Sciatic nerve (tissue), 2 donors: ENCODE measurements around the gene THUMPD2. TPM values are rescaled to one million over a fixed set of nuclear protein-coding genes. Genes with fewer than 3 reads are reported as not detected.
A peak's percentile ranks its signal among the peaks of the same experiment; 100 is the strongest.
"Not testable (repeated sequence)": the region's sequence is repeated elsewhere in the genome, so short reads cannot be mapped to it uniquely, and the experiment has no call there.

Experiments
- ATAC-seq: fragments of 200-7000 bp; cut with Tn5 transposase; one replicate; pipeline ENCODE4 v1.9.1; 2020; ENCODE audit warnings: mild to moderate bottlenecking, moderate library complexity
- DNase-seq: peaks from one replicate; pipeline ENCODE4 v3.0.0-alpha.2; 2020; ENCODE audit warnings: low spot score
- intact Hi-C: fragments of 100-400 bp; cut with DNase I; formaldehyde crosslinking; loops from one replicate; pipeline ENCODE4 v1.14.2; 2022
- total RNA-seq: library from RNA; stranded (reverse); fragmentation: NEBNext Ultra II Directional; extraction: Animal tissue kit (Norgen Biotek cat#: 25700); gene quantifications from one replicate; pipeline ENCODE4 v1.2.1, GENCODE V29; 2021
- donor health status: DM: no; HTN: no; CAD: no.
- donor health status: DM: no; HTN: no; CAD: no.

The THUMPD2 gene
- total RNA-seq, result 17.8 TPM

- ATAC-seq (peak; percentile 94), DNase-seq (peak; percentile 83)
- intact Hi-C loops, result no loop called here
These were observed at the start of gene THUMPD2 for GRCh38 chr2:39778775-39779340. TSS of gene THUMPD2 (minus strand) at chr2:39779258. CDS start at chr2:39779239, 19 bp downstream.

GRCh38 chr2:39821871-39822270 lies 42.8 kb upstream of the THUMPD2 start:
- intact Hi-C loops, result no loop called here
- ATAC-seq (no peak), DNase-seq (no peak)

GRCh38 chr2:39816845-39817244 lies 37.8 kb upstream of the THUMPD2 start:
- DNase-seq (no peak), ATAC-seq (no peak)
- intact Hi-C loops, result no loop called here

GRCh38 chr2:39816428-39816827 lies 37.4 kb upstream of the THUMPD2 start:
- intact Hi-C loops, result no loop called here
- ATAC-seq, result no peak
- no peak for DNase-seq

- intact Hi-C loops, result no loop called here
- no peak for DNase-seq
- ATAC-seq, result no peak
These were observed 27.0 kb upstream of the THUMPD2 start for GRCh38 chr2:39805936-39806608.

- no peak for DNase-seq
- ATAC-seq, result no peak
- intact Hi-C loops, result no loop called here
These were observed 24.8 kb upstream of the THUMPD2 start for GRCh38 chr2:39803839-39804238.

- ATAC-seq (no peak), DNase-seq (no peak)
- intact Hi-C loops, result no loop called here
These were observed 21.7 kb upstream of the THUMPD2 start for GRCh38 chr2:39800752-39801151.

- intact Hi-C loops, result no loop called here
- ATAC-seq (no peak), DNase-seq (no peak)
These were observed 17.1 kb upstream of the THUMPD2 start for GRCh38 chr2:39796134-39796533.

GRCh38 chr2:39790216-39790818 lies 11.3 kb upstream of the THUMPD2 start:
- ATAC-seq, DNase-seq, intact Hi-C loops: not testable (repeated sequence)

GRCh38 chr2:39787950-39788349 lies 8.9 kb upstream of the THUMPD2 start:
- intact Hi-C loops, result no loop called here
- DNase-seq (no peak), ATAC-seq (no peak)

- intact Hi-C loops, result no loop called here
- ATAC-seq, result no peak
- no peak for DNase-seq
These were observed 7.9 kb upstream of the THUMPD2 start for GRCh38 chr2:39786761-39787522.

- intact Hi-C loops, result no loop called here
- no peak for DNase-seq
- ATAC-seq, result no peak
These were observed 3.5 kb upstream of the THUMPD2 start for GRCh38 chr2:39782591-39782990.

GRCh38 chr2:39781697-39782096 lies 2.6 kb upstream of the THUMPD2 start:
- no peak for DNase-seq
- no peak for ATAC-seq
- intact Hi-C loops, result no loop called here

- ATAC-seq (peak; percentile 62), DNase-seq (no peak)
- intact Hi-C loops, result no loop called here
These were observed 2.0 kb upstream of the THUMPD2 start for GRCh38 chr2:39780825-39781600.

GRCh38 chr2:39779927-39780326 lies 869 bp upstream of the THUMPD2 start:
- DNase-seq (no peak), ATAC-seq (peak; percentile 8)
- intact Hi-C loops, result no loop called here

- peak; percentile 16 for ATAC-seq
- DNase-seq, result no peak
- intact Hi-C loops, result no loop called here
These were observed 338 bp upstream of the THUMPD2 start for GRCh38 chr2:39779341-39779851.

GRCh38 chr2:39778233-39778632 lies 825 bp downstream of the THUMPD2 start:
- ATAC-seq, result no peak
- intact Hi-C loops, result no loop called here

GRCh38 chr2:39772812-39773152 lies 6.3 kb downstream of the THUMPD2 start:
- ATAC-seq, result no peak
- no peak for DNase-seq
- intact Hi-C loops, result no loop called here

More at GRCh38 chr2:39778233-39778632, 825 bp downstream of the THUMPD2 start:
- DNase-seq, result no peak
